GM19193 (cell line): ENCODE measurements around the gene RAB8A.

Source experiments
- POLR2A ChIP-seq: IDR thresholded peaks from 4 replicates; pipeline ENCODE4 v1.6.1; 2011; ENCODE audit not compliant: insufficient read depth, insufficient read length; ENCODE audit errors: extremely low read depth

Gene RAB8A

DNA sequence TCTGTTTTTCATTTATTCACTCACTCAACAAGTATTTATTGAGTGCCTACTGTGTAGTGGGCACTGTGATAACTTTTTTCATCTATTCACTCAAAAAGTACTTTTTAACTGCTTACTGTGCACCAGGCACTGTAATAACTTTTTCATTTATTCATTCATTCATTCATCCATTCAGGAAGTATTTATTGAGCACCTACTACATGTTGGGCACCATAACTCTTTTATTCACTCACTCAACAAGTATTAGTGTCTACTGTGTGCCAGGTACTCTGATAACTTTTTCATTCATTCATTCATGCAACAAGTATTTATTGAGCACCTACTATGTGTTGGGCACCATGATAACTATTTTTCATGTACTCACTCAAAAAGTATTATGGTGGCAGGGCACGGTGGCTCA, 54.7 kb downstream of the RAB8A start:
- TF ChIP-seq POLR2A, result no peak

DNA sequence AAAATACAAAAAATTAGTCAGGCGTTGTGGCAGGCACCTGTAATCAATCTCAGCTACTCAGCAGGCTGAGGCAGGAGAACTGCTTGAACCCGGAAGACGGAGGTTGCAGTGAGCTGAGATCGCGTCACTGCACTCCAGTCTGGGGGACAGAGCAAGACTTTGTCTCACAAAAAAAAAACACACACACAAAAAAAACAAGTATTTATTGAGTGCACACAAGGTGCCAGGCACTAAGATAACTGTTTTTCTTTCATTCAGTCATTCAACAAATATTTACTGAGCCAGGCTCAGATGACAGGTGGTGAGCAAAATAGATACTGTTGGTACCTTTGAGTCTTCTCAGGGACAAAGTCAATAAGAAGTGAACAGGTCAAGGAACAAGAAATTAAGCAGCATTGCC, 55.4 kb downstream of the RAB8A start:
- TF ChIP-seq POLR2A, result no peak

GRCh38 chr19:16168465-16169081, 56.9 kb downstream of the RAB8A start:
- TF ChIP-seq POLR2A, result no peak

DNA sequence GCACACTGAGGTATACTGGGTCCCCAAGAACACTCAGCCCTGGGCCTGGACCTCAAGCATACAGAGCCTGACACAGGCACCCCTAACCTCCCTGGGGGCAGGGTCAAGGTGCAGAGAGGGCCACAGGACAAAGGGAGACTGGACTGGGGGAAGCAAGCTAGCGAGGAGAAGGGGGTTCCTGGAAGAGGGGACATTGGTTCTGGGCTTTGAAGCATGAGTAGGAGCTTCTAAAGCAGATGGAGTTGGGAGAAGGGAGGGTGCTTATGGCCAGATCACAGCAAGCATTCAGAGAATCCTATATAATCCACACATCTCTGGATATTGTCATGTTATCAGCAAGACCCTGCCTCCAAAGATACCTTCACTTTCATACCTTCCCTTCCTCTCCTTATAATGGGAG, 58.4 kb downstream of the RAB8A start:
- no peak for TF ChIP-seq POLR2A

DNA sequence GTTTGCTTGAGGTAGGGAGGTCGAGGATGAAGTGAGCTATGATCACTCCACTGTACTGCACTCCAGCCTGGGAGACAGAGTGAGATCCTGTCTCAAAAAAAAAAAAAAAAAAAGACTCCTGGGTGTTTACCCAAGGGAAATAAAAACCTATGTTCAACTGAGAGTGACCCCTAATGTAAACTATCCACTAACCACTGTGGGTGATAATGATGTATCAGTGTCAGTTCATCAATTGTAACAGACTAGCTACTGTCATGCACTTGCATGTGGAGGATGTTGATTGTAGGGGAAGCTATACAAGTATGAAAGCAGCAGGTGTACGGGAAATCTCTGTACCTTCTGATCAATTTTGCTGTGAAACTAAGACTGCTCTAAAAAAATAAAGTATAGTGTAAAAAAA, 64.3 kb downstream of the RAB8A start:
- TF ChIP-seq POLR2A, result no peak

DNA sequence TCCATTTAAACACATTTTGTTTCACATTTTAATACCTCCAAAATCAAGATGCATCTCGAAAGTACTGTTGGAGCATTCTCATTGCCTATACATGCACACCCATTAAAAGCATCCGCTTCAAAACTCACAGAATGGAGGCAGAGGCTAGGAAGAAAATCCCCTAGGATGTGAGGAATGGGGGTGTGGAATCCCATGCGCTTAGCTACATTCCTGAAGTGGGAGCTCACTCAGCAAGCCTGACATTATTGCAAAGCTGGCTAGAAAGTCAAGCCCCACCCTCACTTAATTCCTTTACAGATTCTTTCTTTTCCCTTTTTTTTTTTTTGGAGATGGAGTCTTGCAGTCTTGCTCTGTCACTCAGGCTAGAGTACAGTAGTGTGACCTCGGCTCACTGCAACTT, 68.9 kb downstream of the RAB8A start:
- no peak for TF ChIP-seq POLR2A
